Left renal pelvis (tissue), 4 donors: ENCODE data around the gene CREB5. TPM values are rescaled to one million over a fixed set of nuclear protein-coding genes. Genes with fewer than 3 reads are reported as not detected.

Experiments
- DNase-seq, 4 donors: peaks; one replicate each; pipeline ENCODE4 v3.0.0-alpha.2; 2013; ENCODE audit warnings: low read depth in 4 of 4, low spot score in 3 of 4
- polyA plus RNA-seq, 4 donors: library from polyadenylated mRNA; unstranded; fragments of 120-200 nt; gene quantifications; one replicate each; pipeline ENCODE4 v1.2.1, GENCODE V29; 2013; ENCODE audit not compliant: insufficient read length in 4 of 4

The CREB5 gene
- polyA plus RNA-seq, 4 donors = 9.1 to 31.6 (median 12.0) TPM

DNA sequence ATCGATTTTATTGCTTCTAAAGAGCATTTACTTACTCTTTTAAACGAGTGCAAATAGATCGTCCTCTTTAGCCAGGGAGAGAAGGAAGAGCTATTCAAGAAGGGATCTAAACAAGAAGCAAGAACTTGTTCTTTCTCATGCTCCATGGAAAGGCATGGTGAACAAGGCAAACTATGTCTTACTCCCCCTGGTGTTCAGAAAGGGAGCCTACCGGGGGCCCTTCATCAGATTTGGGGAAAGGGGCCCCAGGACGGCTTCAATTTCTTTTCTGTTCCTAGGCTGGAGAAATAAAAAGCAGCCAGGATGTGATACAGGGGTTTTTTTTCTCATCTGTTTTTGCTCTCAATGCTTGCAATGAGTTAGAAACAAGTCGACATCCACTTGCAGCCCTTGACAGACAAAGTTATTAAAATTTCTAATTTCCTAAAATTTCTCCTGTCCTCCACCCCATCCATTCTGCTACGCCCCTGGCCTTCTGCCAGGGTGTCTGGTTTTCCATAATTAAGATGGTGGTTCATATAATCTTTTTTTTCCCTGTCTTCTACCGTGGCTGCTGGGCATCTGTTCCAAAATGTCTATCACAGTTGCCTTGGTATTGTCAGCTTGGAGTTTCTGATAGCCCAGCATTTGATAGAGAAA lies 214.4 kb downstream of the CREB5 start:
- DNase-seq = peak in 1 of 4 donors; percentile 18

DNA sequence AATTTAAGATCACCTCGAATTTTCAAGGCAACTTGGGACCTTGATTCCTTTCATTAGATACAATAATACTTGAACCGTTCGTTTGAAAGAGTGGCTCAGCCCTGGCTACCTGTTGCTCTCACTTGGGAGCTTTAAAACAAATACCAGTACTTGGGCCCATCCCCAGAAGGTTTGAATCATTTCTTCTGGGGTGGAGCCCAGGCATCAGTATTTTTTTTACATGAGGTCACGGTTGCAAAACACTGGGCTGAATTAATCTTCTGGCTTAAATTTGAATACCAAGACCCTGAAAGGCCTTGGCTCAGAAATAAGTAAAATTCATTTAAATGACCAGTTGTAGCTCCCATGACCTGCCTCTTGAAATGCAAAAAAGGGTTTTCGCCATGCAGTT lies 214.9 kb downstream of the CREB5 start:
- DNase-seq = no peak

DNA sequence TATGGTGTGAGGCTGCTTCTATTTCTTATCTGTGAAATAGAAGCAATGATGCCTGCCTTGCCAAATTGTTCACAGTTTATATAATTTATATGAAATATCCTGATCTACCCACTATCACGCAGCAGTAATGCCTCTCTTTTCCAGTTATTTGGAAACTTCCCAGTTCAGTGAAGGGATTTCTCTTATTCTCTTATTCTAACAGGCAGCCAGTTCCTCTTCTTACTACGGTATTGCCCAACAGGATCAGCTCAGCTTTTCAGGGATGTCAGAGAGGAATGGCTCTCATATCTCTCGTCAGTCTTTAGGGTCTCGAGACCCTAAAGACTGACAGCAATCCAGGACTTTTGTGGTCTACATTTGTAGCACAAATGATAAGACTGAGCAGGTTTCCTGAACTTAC lies 215.6 kb downstream of the CREB5 start:
- no peak for DNase-seq

DNA sequence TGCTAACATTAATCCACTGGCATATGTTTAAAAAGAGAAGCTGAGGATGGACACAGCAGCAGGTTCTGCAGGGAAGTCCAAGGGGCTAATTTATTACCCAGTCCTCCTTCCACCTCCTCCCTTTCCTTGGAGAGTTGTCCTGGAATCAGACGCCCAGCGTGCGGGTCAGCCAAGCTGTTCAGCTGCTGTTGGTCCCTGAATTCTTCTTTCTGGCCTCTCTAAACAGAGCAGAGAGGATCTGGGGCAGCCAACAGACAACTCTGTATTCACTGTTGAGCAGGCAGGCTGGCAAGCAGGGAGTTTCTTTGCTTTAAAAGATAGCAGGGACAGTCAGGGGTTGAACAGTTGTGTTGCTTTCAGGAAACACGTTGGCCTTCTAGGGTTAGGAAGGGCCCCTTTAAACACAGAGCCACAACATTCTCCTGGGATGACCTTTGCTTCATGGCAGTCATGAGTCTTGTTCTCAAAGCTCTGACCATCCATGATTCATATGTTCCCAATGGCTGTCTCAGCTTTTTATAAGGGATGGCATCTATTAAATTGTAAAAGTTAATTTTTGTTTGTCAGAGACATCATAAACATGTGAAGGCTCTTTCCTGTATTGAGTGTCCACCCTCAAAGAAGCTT lies 217.0 kb downstream of the CREB5 start:
- DNase-seq = no peak

DNA sequence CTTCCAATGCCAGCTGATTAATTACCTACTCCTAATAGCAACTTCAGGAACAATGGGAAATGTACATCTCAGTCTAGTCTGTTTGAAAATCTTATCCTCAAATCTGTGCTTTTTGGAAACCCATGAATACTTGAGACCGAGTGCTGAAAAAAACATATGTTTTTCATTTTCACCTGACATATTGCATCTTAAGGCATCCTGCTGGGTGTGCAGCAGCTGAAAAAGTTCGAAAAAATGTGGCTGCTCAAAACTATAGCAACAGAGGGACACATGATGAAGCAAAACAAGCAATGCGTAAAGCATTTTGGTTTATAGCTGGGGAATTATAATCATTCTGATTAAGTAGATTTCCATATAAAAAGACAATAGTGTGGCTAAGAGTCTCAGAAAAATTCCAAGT lies 218.0 kb downstream of the CREB5 start:
- no peak for DNase-seq

DNA sequence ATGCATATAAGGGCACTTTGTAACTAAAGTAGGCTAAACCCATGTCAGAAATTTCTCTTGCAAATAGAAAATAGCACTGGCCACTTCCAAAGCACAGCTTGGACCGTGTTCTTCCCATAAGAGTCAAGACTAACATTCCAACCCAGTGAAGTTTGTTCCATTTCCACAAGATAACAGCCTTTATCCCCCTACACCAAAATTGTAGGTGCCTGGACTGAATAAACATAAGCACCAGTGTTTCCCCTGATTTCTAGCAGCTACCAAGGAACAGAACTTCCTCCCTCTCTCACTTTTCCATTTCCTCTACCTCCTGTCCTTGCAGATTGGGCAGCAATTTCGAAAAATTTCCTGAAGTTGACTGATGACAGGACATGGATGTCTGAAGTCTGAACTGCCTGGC lies 219.7 kb downstream of the CREB5 start:
- DNase-seq = no peak

DNA sequence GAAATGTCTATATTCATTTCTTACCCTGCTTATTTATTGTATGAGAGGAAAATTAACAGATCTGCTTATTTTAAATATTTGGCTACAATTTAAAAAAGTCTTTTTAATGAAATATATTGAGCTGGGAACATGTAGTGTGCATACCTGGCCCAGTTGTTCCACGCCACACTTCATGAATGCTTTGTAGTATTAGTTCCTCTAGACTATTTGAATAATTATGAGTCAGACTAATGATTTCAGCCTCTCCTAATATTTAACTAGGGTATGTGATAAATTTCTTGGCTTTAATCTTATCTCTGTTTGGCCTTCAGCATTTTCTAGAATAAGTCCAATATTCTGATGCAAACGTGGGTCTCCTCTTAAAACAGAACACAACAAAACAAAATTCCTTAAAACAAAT lies 226.6 kb downstream of the CREB5 start:
- DNase-seq = no peak

DNA sequence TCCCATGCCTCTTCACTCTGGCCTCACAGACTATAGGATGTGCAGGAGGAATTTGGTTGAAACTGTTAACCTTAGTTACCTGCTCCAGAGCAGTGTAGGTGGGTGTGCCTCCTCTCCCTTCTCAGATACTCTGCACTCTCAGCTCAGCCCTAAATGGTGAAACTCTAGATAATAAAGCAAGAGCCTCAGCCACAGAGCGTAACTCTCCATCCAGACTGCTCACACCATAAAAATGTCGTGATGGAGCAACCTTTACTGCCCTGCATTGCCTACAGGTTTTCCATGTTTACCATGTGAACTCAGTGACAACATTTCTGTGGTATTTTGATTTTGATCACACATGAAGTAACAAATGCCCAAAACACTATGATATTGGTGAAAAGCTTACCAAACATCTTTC lies 227.7 kb downstream of the CREB5 start:
- DNase-seq = no peak

DNA sequence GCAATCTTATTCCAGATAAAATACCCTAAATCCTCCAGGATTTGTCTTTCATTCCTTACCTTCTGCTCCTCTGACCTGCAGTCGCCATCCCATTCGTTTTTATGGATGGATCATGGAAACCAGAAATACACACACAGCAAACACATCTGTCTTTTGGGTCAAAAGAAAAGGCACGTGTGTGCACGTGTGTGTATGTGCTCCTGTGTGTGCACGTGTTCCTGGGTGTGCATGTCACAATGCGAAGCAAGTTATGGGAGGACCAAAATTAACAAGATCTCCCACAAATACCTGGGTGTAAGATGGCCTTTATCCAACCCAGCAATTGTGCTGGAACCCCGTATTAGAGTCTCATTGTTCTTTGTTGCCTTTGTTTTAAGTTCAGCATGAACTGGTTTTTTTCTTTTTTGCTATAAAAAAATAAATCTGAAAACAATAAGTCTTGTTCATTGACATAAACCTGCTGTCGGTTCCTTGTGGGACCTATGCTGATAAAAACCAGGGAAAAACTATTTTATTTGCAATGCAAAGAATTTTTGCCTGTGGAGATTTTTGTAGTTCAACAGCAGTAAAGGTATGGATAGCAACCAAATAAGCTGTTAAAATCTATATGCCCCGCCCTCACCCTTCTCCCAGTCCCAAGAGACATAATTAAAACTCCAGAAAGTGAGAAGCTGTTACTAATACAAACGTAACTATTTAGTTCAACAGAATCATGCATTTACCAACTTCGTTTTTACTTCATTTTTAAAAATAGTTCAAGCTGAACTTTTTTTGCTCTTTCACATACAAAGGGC lies 229.6 kb downstream of the CREB5 start:
- no peak for DNase-seq

DNA sequence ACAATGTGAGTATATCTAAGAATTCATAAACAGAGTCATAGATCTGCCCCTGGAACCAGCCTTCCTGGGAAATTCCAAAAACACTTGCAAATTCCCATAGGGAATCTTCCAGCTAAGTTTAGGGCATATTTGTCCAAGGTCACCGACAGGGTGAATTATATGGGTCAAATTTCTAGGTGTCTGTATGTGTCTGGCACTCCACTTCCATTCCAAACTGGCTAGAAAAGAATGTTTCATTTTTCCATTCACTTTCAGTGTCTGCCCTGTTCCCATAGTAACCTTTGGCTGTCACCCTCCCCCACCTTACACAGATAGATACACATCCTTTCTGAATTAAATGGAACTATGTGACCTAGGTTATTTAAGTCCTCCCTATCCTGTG lies 230.9 kb downstream of the CREB5 start:
- no peak for DNase-seq

DNA sequence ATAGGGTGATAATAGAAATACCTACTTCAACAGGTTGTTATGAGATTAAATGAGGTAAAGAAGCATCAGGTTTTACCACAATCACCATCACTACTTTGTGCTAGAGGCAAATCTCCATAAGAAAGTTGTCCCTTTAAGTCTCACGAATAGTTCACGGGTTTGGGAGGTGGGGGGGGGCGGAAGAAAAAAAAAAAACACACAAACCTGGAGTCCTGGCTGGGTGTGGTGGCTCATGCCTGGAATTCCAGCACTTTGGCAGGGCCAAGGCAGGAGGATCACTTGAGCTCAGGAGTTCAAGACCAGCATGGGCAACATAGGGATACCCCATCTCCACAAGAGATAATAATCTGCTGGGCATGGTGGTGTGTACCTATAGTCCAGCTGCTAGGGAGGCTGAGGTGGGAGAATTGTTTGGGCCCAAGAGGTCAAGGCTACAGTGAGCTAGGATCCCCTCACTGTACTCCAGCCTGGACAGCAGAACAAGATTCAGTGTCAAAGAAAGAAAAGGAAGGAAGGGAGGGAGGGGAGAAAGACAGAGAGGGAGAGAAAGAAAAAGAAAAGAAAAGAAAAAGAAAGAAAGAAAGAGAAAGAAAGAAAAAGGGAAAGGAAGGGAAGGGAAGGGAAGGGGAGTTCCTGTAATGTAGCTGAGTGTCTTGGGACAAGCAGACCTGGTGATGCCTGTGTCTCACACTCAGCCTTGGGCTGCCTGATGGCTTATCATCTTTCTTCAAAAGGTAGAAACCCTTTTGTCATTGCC lies 231.4 kb downstream of the CREB5 start:
- no peak for DNase-seq

DNA sequence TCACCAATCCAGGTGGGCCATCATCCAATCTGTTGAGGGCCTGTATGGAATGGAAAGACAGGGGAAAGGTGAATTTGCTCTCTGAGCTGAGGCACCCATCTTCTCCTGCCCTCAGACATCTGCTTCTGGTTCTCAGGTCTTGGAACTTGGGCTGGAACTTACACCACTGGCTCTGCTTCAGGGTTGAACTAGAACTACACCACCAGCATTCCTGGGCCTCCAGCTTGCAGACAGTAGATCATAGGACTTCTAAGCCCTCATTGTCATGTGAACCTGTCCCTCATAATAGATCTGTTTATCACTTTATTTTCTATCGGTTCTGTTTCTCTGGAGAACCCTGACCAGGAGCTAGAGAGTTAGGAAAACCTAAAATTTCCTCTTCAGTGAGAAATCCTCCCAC lies 233.5 kb downstream of the CREB5 start:
- DNase-seq = no peak

DNA sequence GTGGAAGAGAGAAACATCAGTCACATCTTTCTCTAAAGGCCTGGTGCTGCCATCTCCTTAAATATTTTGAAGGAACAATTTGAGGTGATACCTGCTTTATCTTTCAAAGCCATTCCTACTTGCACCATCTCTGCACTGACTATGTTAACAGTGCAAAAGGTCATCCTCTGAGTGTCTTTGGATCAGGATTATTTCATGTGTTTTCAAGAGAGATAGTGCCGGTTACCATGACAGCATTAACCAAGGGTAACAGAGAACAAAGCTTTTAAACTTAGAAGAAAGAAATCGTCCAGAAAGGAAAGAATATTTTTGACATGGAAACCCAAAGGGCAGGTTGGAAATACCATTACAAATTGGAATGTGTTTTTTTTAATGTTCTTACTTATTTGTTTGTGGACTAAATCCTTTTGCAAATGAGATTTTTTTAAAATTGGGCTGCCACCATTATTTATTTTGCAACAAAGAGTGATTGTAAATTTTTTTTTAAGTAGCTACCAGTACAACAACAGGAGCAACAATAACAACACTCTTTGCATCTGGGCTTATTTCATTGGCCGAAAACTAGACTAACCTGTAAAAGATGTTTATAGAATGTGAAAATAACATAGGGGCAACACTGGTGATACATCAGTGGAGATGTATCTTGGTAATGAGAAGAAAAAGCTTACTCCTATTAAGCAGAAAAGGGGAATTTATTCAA lies 234.2 kb downstream of the CREB5 start:
- DNase-seq = no peak

DNA sequence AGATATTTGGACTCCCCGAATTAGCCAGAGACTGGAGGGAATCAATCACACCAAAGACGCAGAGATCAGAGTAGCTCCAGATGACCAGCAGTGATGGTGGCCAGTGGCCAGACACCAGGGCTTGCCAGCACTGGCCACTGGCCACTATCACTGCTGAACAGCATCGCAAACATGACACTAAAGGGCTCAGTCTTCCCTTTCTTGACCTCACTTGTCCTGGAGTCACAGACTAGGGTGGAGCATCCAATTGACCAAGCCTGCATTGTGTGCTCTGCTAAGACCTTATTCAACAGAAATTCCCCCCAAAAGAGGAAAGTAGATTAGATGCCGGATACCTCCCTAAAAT lies 234.7 kb downstream of the CREB5 start:
- DNase-seq = no peak

DNA sequence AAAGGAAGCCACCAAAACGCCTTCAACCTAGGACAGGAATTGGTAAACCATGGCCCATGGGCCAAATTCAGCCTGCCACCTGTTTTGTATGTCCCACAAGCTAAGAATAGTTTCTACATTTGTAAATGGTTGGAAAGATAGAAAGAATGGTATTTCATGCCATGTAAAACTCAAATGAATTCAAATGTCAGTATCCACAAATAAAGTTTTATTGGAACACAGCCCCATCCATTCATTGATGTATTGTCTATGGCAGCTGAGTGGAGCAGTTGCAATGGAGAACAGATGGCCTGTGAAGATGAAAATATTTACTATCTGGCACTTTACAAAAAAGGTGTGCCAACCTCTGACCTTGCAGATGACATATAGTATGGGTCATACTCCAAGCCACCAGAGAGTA lies 236.9 kb downstream of the CREB5 start:
- no peak for DNase-seq

DNA sequence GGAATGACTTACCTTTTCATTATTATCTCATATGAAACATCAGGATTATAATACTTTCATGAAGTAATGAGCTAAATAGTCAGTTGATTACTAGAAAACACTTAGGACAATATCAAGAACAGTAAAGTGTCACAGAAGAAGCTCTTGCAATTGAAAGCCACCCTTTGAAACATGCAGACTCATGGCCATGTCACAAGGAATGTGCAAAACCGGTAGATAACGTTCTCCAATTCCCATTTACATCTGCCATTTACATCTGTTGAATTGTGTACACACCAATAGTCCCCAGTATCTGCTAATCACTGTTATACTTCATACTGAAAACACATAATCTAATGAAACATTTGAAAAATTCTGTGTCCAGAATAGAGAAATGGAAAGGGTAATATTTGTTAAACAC lies 237.5 kb downstream of the CREB5 start:
- DNase-seq = no peak

DNA sequence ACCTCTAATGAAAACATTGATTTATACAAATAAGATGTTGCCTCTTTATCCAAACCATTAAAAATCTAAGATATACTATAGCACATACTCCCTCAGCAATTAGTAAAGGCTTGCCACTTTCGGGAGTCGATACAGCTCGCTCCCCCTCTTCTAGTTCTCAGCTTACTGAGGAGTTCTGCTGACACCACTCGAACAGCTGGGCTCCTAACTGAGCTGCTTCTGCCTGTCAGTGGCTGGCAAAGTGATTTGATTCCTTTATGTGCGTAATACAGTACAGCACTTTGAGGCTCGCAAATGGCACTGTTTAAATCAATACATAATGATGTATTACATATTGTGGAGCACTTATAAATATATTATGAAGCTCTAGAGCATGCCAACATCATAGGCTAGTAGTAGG lies 241.8 kb downstream of the CREB5 start:
- DNase-seq = no peak

DNA sequence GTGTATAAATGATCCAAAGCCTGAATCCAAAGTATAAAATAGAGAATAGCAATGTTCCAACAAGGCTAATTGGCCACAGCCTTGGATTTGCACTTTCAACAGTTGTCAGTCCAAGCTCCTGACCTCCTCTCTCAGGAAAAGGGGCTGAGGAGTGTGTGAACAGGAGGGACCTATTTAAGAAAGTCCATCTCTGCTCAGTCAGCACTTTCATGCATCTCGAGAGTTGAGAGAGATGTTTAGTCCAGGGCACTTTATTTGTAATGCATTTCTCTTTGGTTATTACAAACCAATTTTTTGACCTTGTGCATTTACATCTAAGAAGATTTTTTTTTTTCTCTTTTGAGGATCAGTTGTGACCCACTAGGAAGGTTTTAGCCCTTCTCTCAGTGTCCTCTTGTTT lies 244.2 kb downstream of the CREB5 start:
- no peak for DNase-seq

DNA sequence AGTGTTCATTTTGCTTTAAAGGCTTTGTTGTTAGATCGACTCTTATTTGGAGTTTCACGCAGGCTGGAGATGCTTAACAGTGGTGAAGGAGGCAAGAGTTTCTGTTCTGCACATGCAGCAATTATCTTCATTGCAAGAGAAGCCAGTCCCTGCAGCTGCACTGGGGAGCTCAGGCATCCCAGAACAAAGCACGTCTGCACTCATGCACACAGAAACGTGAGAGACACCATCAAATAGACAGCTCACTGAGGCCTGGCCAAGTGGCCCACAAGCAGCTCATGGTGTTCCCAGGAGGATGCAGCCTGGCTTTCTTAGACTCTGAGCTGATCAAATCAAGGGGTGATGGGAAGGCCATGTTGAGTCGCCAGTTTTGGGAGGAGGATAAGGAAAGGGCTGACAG lies 246.1 kb downstream of the CREB5 start:
- DNase-seq = no peak

DNA sequence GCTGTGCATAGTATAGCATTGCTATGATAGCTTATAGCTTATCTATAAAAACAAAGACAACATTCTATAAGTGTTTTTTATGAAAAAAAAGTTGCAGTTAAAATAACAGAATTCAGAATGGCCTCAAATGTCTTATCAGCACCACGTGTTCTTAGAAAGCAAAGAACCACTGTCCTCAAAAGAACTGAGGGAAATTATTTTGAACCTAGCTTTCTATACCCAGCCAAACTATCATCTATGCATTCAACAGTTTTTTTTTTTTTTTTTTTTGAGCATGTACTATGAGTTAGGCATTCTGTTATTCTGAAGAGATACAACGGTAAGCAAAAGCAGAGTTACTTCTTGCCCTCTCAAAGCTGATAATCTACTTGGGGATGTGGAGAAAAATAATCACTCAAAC lies 247.8 kb downstream of the CREB5 start:
- no peak for DNase-seq
